Measurements from ENCODE around the gene TRIM33. TPM values are rescaled to one million over a fixed set of nuclear protein-coding genes. Genes with fewer than 3 reads are reported as not detected.

The TRIM33 gene
- total RNA-seq, 1 donor from 2014 or later = 31.8 TPM

GRCh38 chr1:114531094-114531493 is 20.1 kb upstream of the TRIM33 start:
- H3K27me3 ChIP-seq (ENCODE audit: insufficient read depth, low read length) = no peaks in the 10 kb centered on the region
- no peak overlapping the region for H3K27ac Mint-ChIP-seq (ENCODE audit: unreplicated experiment)
- no peaks in the 10 kb centered on the region for H3K36me3 ChIP-seq (ENCODE audit: insufficient read depth, low read length)
- no peak overlapping the region for H3K9ac ChIP-seq (ENCODE audit: low read length)
- TF ChIP-seq CTCF (IDR thresholded peaks at IDR 0.05; ENCODE audit: insufficient read depth, low read depth, low read length) (no peak), EZH2 (IDR thresholded peaks at IDR 0.05; ENCODE audit: insufficient read depth, low read length) (no peak)
- no peak overlapping the region for H3K4me3 Mint-ChIP-seq (ENCODE audit: unreplicated experiment)
- no peaks in the 10 kb centered on the region for H3K4me1 ChIP-seq (ENCODE audit: insufficient read depth, low read length)
- no peaks in the 10 kb centered on the region for H3K27me3 Mint-ChIP-seq (ENCODE audit: low read depth, unreplicated experiment)
- H3K79me2 ChIP-seq (ENCODE audit: insufficient read depth, low read length) = no peaks in the 10 kb centered on the region
- no peak overlapping the region for H3K4me3 ChIP-seq (ENCODE audit: insufficient read depth, low read depth, low read length)
- DNase-seq (ENCODE audit: low read depth) (no peak), FAIRE-seq (no peak)
- no peaks in the 10 kb centered on the region for H3K4me1 Mint-ChIP-seq (ENCODE audit: low read depth, unreplicated experiment)
- H2AFZ ChIP-seq (ENCODE audit: low read depth, low read length) = no peak overlapping the region
- no peak overlapping the region for H3K4me2 ChIP-seq (ENCODE audit: low read length)
- H3K27ac ChIP-seq (ENCODE audit: low read depth, low read length) = no peak overlapping the region
- no peaks in the 10 kb centered on the region for H3K9me3 ChIP-seq (ENCODE audit: insufficient read depth, low read depth, low read length)
- H3K9me3 Mint-ChIP-seq (ENCODE audit: unreplicated experiment) = peaks cover under 1% of the 10 kb centered on the region
- no peaks in the 10 kb centered on the region for H3K36me3 Mint-ChIP-seq (ENCODE audit: low read depth, unreplicated experiment)
- H4K20me1 ChIP-seq (ENCODE audit: insufficient read depth, low read length) = no peaks in the 10 kb centered on the region

DNA sequence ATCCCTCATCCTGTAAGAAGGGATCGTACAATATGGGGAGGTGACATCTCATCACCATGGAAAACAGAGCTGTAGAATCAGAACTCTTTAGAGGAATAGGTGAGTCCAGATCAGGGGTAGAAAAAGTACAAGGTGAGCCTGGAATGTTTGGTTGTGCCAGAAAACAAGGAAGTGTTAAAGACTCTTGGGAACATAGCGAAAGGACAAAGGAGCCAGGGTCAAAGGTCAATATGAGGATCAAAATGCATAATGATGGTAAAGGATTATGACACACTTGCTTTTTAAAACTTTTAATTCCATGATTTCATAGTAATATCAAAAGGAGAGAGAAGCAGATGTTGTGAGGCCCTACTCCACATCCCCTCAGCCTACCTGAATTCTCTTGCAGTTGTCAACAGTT is 19.2 kb upstream of the TRIM33 start:
- TF ChIP-seq EZH2 (IDR thresholded peaks at IDR 0.05; ENCODE audit: insufficient read depth, low read length) (no peak), CTCF (IDR thresholded peaks at IDR 0.05; ENCODE audit: insufficient read depth, low read depth, low read length) (no peak)
- DNase-seq (ENCODE audit: low read depth) = no peak
- no peaks in the 10 kb centered on the region for H3K9me3 Mint-ChIP-seq (ENCODE audit: unreplicated experiment)
- no peaks in the 10 kb centered on the region for H3K9me3 ChIP-seq (ENCODE audit: insufficient read depth, low read depth, low read length)
- H3K4me1 Mint-ChIP-seq (ENCODE audit: low read depth, unreplicated experiment) = no peaks in the 10 kb centered on the region
- no peak overlapping the region for H3K4me3 Mint-ChIP-seq (ENCODE audit: unreplicated experiment)
- no peak overlapping the region for H3K4me3 ChIP-seq (ENCODE audit: insufficient read depth, low read depth, low read length)
- H3K36me3 ChIP-seq (ENCODE audit: insufficient read depth, low read length) = no peaks in the 10 kb centered on the region
- no peak overlapping the region for H3K9ac ChIP-seq (ENCODE audit: low read length)
- H2AFZ ChIP-seq (ENCODE audit: low read depth, low read length) = no peak overlapping the region
- no peaks in the 10 kb centered on the region for H3K27me3 Mint-ChIP-seq (ENCODE audit: low read depth, unreplicated experiment)
- H3K4me2 ChIP-seq (ENCODE audit: low read length) = no peak overlapping the region
- H3K36me3 Mint-ChIP-seq (ENCODE audit: low read depth, unreplicated experiment) = no peaks in the 10 kb centered on the region
- no peaks in the 10 kb centered on the region for H3K4me1 ChIP-seq (ENCODE audit: insufficient read depth, low read length)
- no peaks in the 10 kb centered on the region for H4K20me1 ChIP-seq (ENCODE audit: insufficient read depth, low read length)
- FAIRE-seq = no peak
- H3K27ac Mint-ChIP-seq (ENCODE audit: unreplicated experiment) = no peak overlapping the region
- no peaks in the 10 kb centered on the region for H3K79me2 ChIP-seq (ENCODE audit: insufficient read depth, low read length)
- no peaks in the 10 kb centered on the region for H3K27me3 ChIP-seq (ENCODE audit: insufficient read depth, low read length)
- H3K27ac ChIP-seq (ENCODE audit: low read depth, low read length) = no peak overlapping the region

DNA sequence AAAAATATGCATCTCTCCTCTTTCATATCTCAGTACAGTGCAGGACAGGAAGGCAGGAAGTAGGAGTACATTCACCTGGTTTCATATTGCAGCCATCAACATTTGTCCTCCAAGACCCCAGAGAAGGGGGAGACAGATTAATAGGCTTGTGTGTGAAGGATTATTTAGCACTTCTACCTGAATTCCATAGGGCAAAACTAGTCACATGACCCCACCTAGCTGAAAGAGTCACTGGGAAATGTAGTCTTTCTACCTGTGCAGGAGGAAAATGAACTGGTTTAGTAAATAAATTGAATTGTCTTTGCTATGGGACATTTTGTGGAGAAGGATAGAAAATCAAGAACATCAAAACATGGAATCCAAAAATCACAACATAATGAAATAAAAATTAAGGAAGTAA is 13.9 kb upstream of the TRIM33 start:
- H3K27me3 ChIP-seq (ENCODE audit: insufficient read depth, low read length) = no peaks in the 10 kb centered on the region
- Mint-ChIP-seq H3K27me3 (ENCODE audit: low read depth, unreplicated experiment) (no peaks in the 10 kb centered on the region), H3K9me3 (ENCODE audit: unreplicated experiment) (no peaks in the 10 kb centered on the region), H3K36me3 (ENCODE audit: low read depth, unreplicated experiment) (no peaks in the 10 kb centered on the region), H3K4me3 (ENCODE audit: unreplicated experiment) (no peak overlapping the region), H3K27ac (ENCODE audit: unreplicated experiment) (no peak overlapping the region), H3K4me1 (ENCODE audit: low read depth, unreplicated experiment) (peaks cover 8% of the 10 kb centered on the region)
- DNase-seq (ENCODE audit: low read depth) (no peak), FAIRE-seq (no peak)
- H3K9ac ChIP-seq (ENCODE audit: low read length) = no peak overlapping the region
- H2AFZ ChIP-seq (ENCODE audit: low read depth, low read length) = no peak overlapping the region
- no peak overlapping the region for H3K27ac ChIP-seq (ENCODE audit: low read depth, low read length)
- H3K79me2 ChIP-seq (ENCODE audit: insufficient read depth, low read length) = no peaks in the 10 kb centered on the region
- H3K36me3 ChIP-seq (ENCODE audit: insufficient read depth, low read length) = no peaks in the 10 kb centered on the region
- no peak overlapping the region for H3K4me2 ChIP-seq (ENCODE audit: low read length)
- no peaks in the 10 kb centered on the region for H3K9me3 ChIP-seq (ENCODE audit: insufficient read depth, low read depth, low read length)
- no peaks in the 10 kb centered on the region for H3K4me1 ChIP-seq (ENCODE audit: insufficient read depth, low read length)
- H4K20me1 ChIP-seq (ENCODE audit: insufficient read depth, low read length) = no peaks in the 10 kb centered on the region
- no peak overlapping the region for H3K4me3 ChIP-seq (ENCODE audit: insufficient read depth, low read depth, low read length)
- TF ChIP-seq EZH2 (IDR thresholded peaks at IDR 0.05; ENCODE audit: insufficient read depth, low read length) (no peak), CTCF (IDR thresholded peaks at IDR 0.05; ENCODE audit: insufficient read depth, low read depth, low read length) (no peak)
